ENCODE results near the gene GOLGA8B.
"Not testable (repeated sequence)": the region's sequence is repeated elsewhere in the genome, so short reads cannot be mapped to it uniquely, and the experiment has no call there.

The GOLGA8B gene

DNA sequence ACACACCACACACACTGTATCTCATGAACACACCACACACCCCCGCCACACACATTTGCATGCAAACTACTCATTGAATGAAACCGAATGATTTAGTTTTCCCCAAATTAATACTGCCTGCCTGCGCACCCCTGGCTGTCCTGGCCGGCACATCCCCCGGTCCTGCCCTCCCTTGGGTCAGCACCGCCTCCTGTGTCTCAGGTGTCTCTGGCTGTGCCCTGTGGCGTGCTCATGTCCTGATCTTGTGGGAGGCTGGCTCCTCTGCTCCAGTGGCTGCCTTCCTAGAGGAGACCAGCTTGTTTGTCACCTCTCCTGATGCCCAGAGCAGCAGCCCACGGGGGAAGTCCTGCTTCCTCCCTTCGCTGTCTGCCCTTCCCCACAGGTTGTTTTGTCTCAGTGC is 28.7 kb downstream of the GOLGA8B start:
- not testable (repeated sequence) for DNase-seq

DNA sequence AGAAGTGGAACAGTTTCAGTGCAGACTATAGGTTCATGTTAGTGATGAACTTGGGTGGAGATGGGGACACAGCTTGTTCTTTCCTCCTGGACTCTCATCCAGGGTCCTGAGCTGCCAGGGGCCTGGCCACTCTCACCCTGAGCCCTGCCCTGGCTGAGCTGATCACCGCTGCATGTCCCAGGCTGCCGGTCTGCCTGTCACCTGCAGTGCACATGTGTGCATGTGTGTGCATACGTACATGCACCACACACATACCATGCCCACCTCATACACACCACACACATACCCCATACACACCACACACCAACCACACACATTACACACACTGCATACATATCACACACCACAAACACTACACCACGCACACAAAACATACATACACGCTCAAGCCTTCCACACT is 29.3 kb downstream of the GOLGA8B start:
- DNase-seq, result not testable (repeated sequence)

DNA sequence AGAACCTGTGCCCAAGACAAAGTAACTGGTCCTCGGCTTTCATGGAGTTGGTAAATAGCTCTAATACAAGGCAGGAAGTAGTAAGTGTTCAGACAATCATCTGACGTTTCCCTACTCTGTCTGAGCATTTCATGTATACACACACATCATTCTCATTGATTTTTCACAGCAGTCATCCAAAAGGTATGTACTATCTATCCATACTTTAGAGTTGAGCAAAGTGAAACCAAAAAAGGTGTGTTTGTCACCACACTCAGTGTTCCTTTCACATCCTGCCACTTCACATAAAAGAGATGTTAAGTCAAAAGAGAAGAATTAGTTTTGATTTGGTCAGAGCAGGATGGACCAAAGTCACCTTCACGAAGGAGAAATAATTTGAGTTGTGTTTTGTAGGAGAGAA is 33.3 kb downstream of the GOLGA8B start:
- not testable (repeated sequence) for DNase-seq

DNA sequence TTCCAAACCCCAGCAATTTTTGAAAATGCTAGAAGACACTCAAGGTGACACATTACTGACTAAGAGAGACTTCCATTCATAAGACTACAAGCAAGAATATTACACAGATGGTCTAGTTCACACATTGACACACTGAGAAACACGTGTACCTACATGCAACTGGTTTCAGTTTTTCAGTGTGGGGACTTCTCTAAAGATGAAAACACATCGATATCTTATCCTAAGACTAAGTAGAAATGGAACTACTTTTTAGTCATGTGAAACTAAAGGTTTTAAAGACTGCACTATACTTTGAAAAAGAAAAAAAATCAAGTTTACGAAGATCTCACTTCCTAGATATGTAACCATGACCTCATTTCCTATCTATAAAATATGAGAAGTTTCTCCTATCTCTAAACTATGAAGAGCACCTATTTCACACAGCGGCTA is 34.1 kb downstream of the GOLGA8B start:
- not testable (repeated sequence) for DNase-seq

DNA sequence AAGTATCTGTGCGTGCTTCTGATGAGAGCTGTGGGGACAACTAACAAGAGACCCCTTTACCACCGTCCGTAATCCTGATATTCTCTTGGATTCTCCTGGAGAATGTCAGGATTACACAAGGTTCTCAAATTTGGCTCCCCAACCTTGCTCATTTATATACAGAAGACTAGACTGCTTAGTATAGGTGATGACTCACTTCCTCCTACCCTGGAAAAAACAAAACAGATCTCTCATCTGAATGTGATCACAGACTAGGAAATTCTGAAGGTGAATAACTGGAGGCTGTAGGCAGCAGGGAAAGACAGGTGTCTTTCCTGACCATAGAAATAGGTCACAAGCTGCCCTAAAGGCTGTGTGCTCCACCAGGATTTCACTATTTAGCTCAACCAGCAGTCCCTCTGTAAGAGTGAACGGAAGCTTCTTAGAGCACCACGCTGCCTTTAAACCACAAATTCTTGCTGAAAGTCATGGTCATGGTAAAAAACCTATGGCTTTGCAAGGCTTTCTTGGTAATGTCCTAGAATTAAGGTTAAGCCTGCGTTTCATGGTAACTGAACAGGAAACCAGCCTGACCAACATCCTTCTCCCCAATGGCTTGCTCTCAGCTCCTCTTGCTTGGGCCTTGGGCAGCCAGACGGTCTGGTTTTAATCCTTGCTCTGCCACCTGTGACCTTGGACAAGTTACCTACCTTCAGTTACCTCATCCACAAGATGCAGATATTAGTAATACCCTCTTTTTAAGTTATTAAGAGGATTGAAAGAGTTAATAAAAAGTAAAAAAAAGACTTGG is 39.4 kb downstream of the GOLGA8B start:
- DNase-seq, result not testable (repeated sequence)

DNA sequence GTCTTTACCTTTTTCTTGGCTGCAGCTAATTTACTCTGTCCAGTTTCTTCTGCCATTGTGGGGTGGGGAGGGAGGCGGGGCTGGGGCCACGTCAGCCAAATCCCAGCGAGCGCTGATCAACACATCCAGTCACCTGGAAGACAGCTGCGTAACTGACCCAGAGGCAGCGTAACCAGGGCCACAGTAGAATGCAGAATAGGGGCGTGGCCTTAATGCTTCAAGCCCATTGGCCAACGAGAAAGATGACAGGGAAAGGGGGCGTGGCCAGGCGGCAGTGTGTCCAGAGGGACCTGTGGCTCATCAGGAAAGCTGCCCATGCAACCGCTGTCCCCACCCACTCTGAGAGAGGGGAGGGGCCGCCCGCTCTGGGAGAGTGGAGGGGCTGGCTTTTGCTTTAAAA is 47.6 kb downstream of the GOLGA8B start:
- DNase-seq, result not testable (repeated sequence)

Data from hematopoietic multipotent progenitor cell treated with erythropoietin and hydrocortisone succinate and interleukin-3 and kit ligand, for 6 days (in vitro differentiated cells).